GM18868 (cell line): ENCODE data around the gene NAALADL2.
"Not testable (repeated sequence)": the region's sequence is repeated elsewhere in the genome, so short reads cannot be mapped to it uniquely, and the experiment has no call there.

Experiments
- ATAC-seq: cut with Tn5 transposase; IDR thresholded peaks from one replicate; pipeline ENCODE4 v1.9.1; 2021; ENCODE audit warnings: mild to moderate bottlenecking, moderate library complexity; ENCODE audit not compliant: unreplicated experiment

Gene NAALADL2

GRCh38 chr3:175127075-175127662 is 268.0 kb downstream of the NAALADL2 start:
- no peak for ATAC-seq

- no peak for ATAC-seq
Observed at GRCh38 chr3:175129126-175129525, 270.0 kb downstream of the NAALADL2 start.

GRCh38 chr3:175129571-175129970 is 270.4 kb downstream of the NAALADL2 start:
- no peak for ATAC-seq

GRCh38 chr3:175131866-175132265 is 272.7 kb downstream of the NAALADL2 start:
- ATAC-seq, result not testable (repeated sequence)

- ATAC-seq, result not testable (repeated sequence)
Observed at GRCh38 chr3:175132706-175133105, 273.6 kb downstream of the NAALADL2 start.

GRCh38 chr3:175144368-175144767 is 285.2 kb downstream of the NAALADL2 start:
- ATAC-seq, result no peak

GRCh38 chr3:175146258-175146657 is 287.1 kb downstream of the NAALADL2 start:
- no peak for ATAC-seq

- peak; percentile 86 for ATAC-seq
Observed at GRCh38 chr3:175149675-175150074, 290.5 kb downstream of the NAALADL2 start.

GRCh38 chr3:175150812-175151401 is 291.8 kb downstream of the NAALADL2 start:
- ATAC-seq, result peak; percentile 37

- no peak for ATAC-seq
Observed at GRCh38 chr3:175153595-175153994, 294.5 kb downstream of the NAALADL2 start.

GRCh38 chr3:175155172-175155571 is 296.0 kb downstream of the NAALADL2 start:
- no peak for ATAC-seq

GRCh38 chr3:175159202-175159601 is 300.1 kb downstream of the NAALADL2 start:
- peak; percentile 70 for ATAC-seq

GRCh38 chr3:175161291-175161690 is 302.2 kb downstream of the NAALADL2 start:
- no peak for ATAC-seq

GRCh38 chr3:175163686-175164085 is 304.6 kb downstream of the NAALADL2 start:
- ATAC-seq, result no peak

- ATAC-seq, result not testable (repeated sequence)
Observed at GRCh38 chr3:175173117-175173516, 314.0 kb downstream of the NAALADL2 start.

- no peak for ATAC-seq
Observed at GRCh38 chr3:175176556-175176955, 317.4 kb downstream of the NAALADL2 start.

- no peak for ATAC-seq
Observed at GRCh38 chr3:175179055-175179454, 319.9 kb downstream of the NAALADL2 start.

GRCh38 chr3:175184392-175184791 is 325.3 kb downstream of the NAALADL2 start:
- peak; percentile 84 for ATAC-seq

GRCh38 chr3:175185903-175186302 is 326.8 kb downstream of the NAALADL2 start:
- ATAC-seq, result no peak

- no peak for ATAC-seq
Observed at GRCh38 chr3:175186511-175186910, 327.4 kb downstream of the NAALADL2 start.

- ATAC-seq, result no peak
Observed at GRCh38 chr3:175187586-175187985, 328.5 kb downstream of the NAALADL2 start.

- no peak for ATAC-seq
Observed at GRCh38 chr3:175192536-175192935, 333.4 kb downstream of the NAALADL2 start.
